GM18502 (cell line): ENCODE results near the gene ATG2B.

ENCODE experiments used
- ATAC-seq: cut with Tn5 transposase; IDR thresholded peaks from one replicate; pipeline ENCODE4 v1.9.1; 2021; ENCODE audit warnings: mild to moderate bottlenecking; ENCODE audit not compliant: unreplicated experiment, poor library complexity

The ATG2B gene

GRCh38 chr14:96232506-96232905 is 130.6 kb downstream of the ATG2B start:
- ATAC-seq, result no peak

GRCh38 chr14:96231526-96232130 is 131.5 kb downstream of the ATG2B start:
- no peak for ATAC-seq

GRCh38 chr14:96231056-96231455 is 132.1 kb downstream of the ATG2B start:
- no peak for ATAC-seq

- no peak for ATAC-seq
Observed at GRCh38 chr14:96229315-96229714, 133.8 kb downstream of the ATG2B start.
